ENCODE data around the gene MYO1E.
A peak's percentile ranks its signal among the peaks of the same experiment; 100 is the strongest.

Gene MYO1E

GRCh38 chr15:59313641-59314332 is 58.9 kb downstream of the MYO1E start:
- DNase-seq, result peak; percentile 84

- DNase-seq, result no peak
Measured at GRCh38 chr15:59312205-59312604, 60.5 kb downstream of the MYO1E start.

- no peak for DNase-seq
Measured at GRCh38 chr15:59311195-59311594, 61.5 kb downstream of the MYO1E start.

- DNase-seq, result no peak
Measured at GRCh38 chr15:59309405-59309804, 63.3 kb downstream of the MYO1E start.

- DNase-seq, result no peak
Measured at GRCh38 chr15:59307165-59307537, 65.5 kb downstream of the MYO1E start.

- DNase-seq, result no peak
Measured at GRCh38 chr15:59306520-59307164, 66.0 kb downstream of the MYO1E start.

- DNase-seq, result no peak
Measured at GRCh38 chr15:59304807-59305206, 67.9 kb downstream of the MYO1E start.

GRCh38 chr15:59304034-59304795 is 68.5 kb downstream of the MYO1E start:
- DNase-seq, result no peak

GRCh38 chr15:59303633-59304032 is 69.0 kb downstream of the MYO1E start:
- DNase-seq, result no peak

- no peak for DNase-seq
Measured at GRCh38 chr15:59303136-59303535, 69.5 kb downstream of the MYO1E start.

- DNase-seq, result no peak
Measured at GRCh38 chr15:59301527-59301926, 71.1 kb downstream of the MYO1E start.

- peak; percentile 20 for DNase-seq
Measured at GRCh38 chr15:59300618-59301139, 72.0 kb downstream of the MYO1E start.

GRCh38 chr15:59299929-59300617 is 72.6 kb downstream of the MYO1E start:
- DNase-seq, result peak; percentile 68

GRCh38 chr15:59298854-59299250 is 73.8 kb downstream of the MYO1E start:
- no peak for DNase-seq

- no peak for DNase-seq
Measured at GRCh38 chr15:59298225-59298853, 74.3 kb downstream of the MYO1E start.

- no peak for DNase-seq
Measured at GRCh38 chr15:59296181-59296617, 76.5 kb downstream of the MYO1E start.

GRCh38 chr15:59295261-59296001 is 77.2 kb downstream of the MYO1E start:
- no peak for DNase-seq

GRCh38 chr15:59294574-59295260 is 78.0 kb downstream of the MYO1E start:
- DNase-seq, result no peak

- DNase-seq, result no peak
Measured at GRCh38 chr15:59292442-59293151, 80.1 kb downstream of the MYO1E start.

- DNase-seq, result no peak
Measured at GRCh38 chr15:59291213-59291549, 81.5 kb downstream of the MYO1E start.

All from NCI-H2029 (cell line).